Esophagus muscularis mucosa (tissue), 3 donors: Measurements from ENCODE around the gene KCNA10.

ENCODE experiments used
- POLR2A ChIP-seq: fragments of 450-650 bp; IDR thresholded peaks from one replicate; pipeline ENCODE4 v1.6.1; 2017; ENCODE audit warnings: antibody characterized with exemption, moderate library complexity, mild to moderate bottlenecking, low read depth
- TF ChIP-seq, protein P1 (sequence below), 3 experiments: fragments of 200-600 bp in 2 of 3; fragments of 450-650 bp in 1 of 3; sonication (generic) in 2 of 3; IDR thresholded peaks; one replicate each; pipeline ENCODE4 v1.5.1; 2017 to 2019; ENCODE audit warnings: antibody characterized with exemption in 3 of 3, mild to moderate bottlenecking in 2 of 3, moderate library complexity in 1 of 3

DNA sequence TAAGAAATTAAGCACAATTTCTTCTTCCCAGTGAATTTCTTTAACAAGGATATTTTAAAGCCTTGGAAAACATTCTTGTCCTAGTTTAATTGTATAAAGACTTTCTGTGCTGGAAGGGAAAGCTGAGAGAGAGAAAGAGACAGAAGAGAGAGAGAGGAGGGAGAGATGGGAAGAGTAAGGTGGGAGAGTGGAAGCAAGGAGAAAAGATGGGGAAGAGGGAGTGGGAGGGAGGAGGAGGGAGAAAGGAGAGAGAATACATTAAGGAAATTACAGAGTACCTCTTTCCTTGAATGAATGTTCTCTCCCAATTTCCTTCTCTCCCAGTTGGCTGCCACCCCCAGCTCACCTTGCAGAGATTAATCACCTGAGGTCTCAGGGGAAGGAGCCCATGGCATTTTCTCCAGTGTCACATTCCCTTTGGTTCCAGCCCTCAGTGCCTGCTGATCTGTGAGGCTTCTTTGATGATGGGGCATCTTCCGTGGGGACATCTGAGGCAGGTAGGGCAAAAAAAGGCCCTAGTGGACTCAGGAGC lies 32.4 kb upstream of the KCNA10 start:
- no peak for TF ChIP-seq POLR2A
- TF ChIP-seq, protein P1, sequence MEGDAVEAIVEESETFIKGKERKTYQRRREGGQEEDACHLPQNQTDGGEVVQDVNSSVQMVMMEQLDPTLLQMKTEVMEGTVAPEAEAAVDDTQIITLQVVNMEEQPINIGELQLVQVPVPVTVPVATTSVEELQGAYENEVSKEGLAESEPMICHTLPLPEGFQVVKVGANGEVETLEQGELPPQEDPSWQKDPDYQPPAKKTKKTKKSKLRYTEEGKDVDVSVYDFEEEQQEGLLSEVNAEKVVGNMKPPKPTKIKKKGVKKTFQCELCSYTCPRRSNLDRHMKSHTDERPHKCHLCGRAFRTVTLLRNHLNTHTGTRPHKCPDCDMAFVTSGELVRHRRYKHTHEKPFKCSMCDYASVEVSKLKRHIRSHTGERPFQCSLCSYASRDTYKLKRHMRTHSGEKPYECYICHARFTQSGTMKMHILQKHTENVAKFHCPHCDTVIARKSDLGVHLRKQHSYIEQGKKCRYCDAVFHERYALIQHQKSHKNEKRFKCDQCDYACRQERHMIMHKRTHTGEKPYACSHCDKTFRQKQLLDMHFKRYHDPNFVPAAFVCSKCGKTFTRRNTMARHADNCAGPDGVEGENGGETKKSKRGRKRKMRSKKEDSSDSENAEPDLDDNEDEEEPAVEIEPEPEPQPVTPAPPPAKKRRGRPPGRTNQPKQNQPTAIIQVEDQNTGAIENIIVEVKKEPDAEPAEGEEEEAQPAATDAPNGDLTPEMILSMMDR (IDR thresholded peaks at IDR 0.05), result no peak
